Stimulated activated CD4-positive, alpha-beta T cell treated with anti-CD3 and anti-CD28 coated beads, Interleukin-4, amount 100 ng/mL, for 24 hours (primary cell): ENCODE data around the gene MIEF1.

Experiments
- DNase-seq: peaks from one replicate; pipeline ENCODE4 v3.0.0-alpha.2; 2020

The MIEF1 gene

DNA sequence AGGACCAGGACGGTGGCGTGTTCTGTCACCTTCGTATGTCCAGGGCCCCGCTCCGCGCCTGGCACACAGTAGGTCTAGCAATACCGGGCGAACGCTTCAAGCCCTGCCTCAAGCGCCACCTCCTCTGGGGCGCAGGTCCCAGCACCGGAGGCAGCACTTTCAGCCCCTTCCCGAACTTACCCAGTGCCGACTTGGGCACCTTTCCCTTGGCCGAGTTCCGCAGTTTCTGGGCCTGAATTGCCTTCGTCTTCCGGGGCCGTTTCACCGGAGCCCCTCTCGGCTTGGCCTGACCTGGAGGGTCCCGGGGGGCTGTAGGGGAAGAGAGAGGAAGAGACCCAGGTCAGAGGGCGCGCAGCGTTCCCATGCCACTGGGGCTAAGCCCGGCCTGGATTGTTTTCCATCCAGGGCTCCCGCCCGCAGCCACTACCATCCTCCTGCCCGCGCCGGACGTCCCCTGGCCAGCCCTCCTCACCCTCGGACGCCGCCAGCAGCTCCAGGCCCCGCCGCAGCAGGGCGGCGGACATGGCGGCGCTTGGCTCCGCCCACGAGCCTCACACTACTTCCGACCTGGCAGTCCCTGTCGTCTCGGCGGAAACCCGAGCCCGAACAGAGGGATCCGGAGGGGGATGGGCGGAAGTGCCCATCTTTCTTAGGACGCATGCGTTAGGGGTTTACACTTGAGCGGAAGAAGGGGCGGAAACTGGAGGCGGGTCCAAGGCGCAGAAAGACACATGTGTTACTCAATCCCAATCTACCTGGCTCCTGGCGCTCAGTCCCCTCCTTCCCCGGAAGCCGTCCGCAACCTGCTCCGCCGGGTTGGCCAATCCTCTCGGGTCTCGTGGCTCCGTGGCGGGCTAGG is 30.4 kb downstream of the MIEF1 start, which contains the start of gene RPS19BP1:
Gene RPS19BP1 (minus strand): TSS at position 534 of the 859 bp plus-strand sequence. CDS start 10 bp downstream, at position 524.
- peak; percentile 100 for DNase-seq

GRCh38 chr22:39534092-39534506 is 32.0 kb downstream of the MIEF1 start:
- no peak for DNase-seq

- DNase-seq, result peak; percentile 87
Measured at GRCh38 chr22:39534591-39535356, 32.7 kb downstream of the MIEF1 start.

DNA sequence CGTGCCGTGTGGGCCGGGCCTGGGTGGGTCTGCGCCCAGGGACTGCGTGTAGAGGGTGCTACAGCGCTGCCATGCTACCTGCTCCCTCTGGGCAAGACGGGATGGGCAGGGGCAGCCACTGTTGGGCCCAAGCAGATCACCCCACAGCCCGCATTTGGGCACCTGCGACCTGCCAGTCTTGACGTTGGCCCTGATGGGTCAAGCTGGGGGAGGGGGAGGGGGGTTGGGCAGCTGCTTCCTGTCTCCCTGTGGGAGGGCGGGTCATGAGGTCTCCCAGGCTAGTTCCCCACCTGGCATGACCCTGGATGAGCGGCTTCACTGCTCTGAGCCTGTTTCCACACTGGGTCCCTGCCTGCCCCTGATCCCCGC is 33.3 kb downstream of the MIEF1 start:
- DNase-seq, result no peak

GRCh38 chr22:39535831-39536449 is 33.9 kb downstream of the MIEF1 start:
- no peak for DNase-seq

DNA sequence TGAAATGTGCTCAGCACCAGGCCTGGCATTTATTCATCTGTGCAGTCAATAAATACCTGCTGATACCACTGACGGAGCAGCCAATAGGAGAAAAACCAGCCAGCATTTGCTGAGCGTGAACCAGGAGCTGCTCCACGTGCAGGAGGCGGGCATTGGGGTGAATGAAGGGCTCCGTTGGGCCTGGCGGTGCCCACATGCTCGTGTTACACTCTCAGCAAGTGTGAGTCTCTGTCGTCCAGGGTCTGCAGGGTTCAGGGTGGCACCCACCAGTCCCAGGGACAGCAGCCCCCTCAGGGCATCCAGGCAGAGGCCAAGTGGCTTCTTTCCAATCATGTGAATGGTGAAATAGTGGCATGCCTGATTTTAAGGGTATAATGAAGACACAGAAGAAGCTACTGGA is 34.6 kb downstream of the MIEF1 start:
- no peak for DNase-seq

DNA sequence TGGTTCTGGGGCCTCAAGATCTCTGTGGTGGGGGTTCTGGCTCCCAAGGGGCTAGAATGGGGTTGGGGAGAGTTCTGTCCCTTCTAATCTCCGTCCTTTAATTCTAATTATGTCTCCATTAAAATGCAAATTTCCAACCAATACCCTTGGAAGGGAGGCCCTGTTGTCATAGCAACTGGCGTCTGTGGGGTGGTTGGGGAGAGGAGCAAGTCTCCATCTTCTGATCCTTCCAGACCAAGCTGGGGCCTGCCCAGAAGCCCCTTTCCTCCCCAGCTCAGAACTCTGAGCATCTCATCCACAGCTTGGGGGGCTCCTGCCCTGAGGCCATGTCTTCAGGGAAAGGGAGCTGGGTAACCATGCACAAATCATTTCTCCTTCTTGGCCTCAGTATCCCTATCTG is 35.9 kb downstream of the MIEF1 start:
- no peak for DNase-seq

DNA sequence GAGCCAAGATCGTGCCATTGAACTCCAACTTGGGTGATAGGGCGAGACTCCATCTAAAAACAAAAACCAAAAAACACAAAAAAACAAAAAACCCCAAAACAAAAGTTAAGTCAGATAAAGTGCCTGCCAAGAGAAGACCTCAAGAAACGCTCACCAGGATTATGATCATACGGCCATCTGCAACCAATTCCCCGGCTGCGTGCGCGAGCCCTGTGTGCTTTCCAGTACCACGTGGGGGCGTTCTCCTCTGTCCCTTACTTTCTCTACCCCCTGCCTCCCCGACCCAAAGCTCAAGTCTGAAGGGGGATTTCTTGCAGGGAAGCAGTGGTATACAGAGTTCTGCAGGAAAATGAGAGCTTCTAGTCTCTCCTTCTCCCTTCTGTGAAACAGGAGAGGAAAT is 41.0 kb downstream of the MIEF1 start:
- DNase-seq, result no peak

DNA sequence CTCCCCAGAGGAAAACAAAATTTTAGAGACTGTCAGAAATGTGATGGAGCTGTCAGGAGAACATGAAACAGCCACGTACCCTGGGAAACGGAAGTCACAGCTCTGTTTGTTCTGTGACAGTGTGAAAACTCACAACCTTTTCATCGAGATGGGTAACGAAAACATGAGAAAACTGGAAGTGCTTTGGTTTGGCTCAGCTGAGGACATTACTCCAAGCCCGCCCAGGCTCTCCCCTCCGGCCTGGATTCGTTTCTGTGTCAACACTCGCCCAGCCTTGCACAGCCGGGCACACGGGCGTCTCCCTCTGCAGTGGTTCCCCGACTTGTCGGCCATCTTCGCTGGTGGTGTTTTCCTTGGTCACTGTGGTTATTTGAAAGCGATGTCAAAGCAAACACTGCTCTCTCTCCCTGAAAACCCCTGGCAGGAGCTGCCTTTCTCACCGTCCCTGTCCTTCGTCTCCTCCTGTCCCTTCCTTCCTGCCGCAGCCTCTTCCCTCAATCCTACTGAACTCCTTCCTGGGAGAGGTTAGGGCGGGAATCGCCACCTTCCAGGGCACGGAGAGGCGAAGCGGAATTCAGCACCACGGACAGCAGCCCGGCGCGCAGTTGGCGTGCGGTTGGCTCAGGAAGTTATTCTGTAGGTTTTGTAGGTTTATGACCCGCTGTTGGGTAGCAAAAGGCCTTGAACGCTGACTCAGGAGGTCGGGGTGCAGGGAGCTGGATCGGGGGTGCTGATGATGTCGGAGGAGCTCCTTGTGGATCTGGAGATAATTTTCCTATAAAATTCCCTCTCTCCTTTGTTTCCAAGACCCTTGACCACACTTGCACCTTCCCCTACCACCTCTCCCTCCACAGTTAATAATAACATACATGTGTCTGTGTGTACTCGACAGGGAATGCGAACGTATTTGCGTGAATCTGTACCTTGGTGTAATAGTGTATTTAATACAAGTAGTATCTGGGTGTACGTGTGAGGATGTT is 43.6 kb downstream of the MIEF1 start:
- DNase-seq, result peak; percentile 71

- DNase-seq, result no peak
Measured at GRCh38 chr22:39546889-39547586, 44.9 kb downstream of the MIEF1 start.

DNA sequence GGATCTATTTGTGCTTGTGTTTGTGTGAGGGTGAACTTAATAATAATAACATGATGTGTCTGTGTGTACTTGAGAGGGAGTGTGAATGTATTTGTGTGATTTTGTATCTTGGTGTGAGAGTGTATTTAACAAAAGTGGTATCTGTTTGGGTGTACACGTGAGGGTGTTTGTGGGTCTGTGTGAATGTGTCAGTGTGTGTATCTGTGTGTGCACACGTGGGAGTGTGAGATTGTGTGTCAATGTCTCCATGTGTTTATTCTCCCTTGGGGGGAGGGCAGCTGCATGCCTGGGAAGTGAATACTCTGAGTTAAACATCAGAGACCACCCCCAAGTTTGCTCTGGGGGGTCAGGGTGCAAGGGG is 45.5 kb downstream of the MIEF1 start:
- no peak for DNase-seq

- DNase-seq, result no peak
Measured at GRCh38 chr22:39553429-39553828, 51.3 kb downstream of the MIEF1 start.

DNA sequence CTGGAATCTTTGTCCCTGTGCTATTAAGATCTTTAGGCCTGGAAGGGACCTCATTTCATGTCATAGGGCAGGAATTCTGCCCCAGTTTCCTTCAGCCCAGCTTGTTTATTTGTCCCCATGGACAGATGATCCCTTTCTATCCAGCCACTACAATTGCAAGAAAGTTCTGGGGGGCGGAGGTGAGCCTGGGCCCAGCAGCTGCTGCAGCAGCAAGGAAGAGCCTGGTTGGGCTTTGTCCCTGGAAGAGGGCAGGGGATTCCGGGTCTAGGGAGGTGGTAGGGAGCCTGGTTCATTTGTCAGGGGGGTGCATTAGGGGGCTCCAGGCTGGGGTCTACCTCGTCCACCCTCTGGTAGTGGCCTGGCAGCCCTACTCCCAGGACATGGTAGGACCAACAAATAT is 52.1 kb downstream of the MIEF1 start:
- no peak for DNase-seq

GRCh38 chr22:39556970-39557841 is 55.1 kb downstream of the MIEF1 start:
- peak; percentile 47 for DNase-seq

DNA sequence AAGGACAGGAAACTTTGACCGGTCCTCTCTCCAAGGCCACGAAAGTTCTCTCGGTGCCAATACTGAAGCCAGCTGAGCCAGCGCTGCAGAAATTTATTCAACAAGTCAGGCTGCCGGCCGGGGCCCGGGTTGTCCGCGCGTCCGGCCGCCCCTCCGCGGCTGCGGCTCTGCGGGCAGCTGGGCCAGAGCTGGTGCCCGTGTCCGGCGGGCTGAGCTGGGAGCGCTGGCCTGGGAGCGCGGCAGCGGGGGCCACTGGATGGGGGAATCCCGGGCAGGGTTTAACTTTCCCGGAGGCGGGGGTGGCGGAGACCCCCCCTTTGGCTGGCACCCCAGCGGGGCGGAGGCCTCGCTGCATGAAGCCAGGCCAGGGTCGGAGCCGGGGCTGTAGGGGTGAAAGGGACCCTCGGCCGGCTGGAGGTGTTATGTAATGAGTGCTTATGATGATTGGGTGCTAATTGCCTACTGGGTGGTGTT is 56.2 kb downstream of the MIEF1 start:
- no peak for DNase-seq

DNA sequence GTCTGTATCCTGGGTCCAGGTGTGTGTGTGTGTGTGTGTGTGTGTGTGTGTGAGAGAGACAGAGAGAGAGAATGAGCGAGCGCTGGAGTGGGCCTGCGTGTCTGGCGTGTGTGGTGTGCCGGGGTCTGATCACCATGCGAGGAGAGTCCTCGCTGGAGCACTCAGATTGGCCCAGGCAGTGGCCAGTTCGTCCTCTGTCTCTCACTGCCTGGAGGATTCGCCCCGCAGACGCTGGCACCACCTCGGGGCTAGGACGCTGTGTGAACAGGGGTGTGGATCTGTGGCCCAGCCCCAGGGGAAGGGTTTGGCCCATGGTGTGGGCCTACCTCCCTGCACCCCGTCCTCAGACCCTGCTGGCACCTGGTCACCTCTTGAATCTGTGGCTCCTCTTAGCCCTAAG is 56.9 kb downstream of the MIEF1 start:
- no peak for DNase-seq

- DNase-seq, result no peak
Measured at GRCh38 chr22:39559456-39560105, 57.5 kb downstream of the MIEF1 start.

DNA sequence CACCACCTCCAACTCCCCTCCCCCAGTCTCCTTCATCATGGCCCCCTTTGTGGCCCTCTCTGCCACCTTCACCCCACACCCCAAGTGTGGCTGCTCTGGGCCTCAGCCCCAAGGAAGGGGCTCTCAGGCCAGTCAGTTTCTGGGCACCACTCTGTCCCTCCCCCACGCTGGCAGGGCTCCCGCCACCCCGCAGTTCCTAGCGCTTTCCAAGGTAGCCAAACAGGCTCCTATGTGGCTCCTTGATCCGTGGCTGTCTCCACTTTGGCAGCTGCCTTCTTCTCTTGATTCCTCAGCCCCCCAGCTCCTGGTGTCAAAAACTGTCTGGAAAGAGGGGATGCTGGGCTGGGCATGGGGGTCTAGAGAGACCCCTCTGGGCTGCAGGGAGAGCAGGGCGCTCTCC is 58.0 kb downstream of the MIEF1 start:
- DNase-seq, result no peak

GRCh38 chr22:39562839-39563489 is 60.9 kb downstream of the MIEF1 start:
- DNase-seq, result no peak
